Measurements from ENCODE around the gene AK3.

AK3 gene

GRCh38 chr9:4746278-4747030 is 5.5 kb upstream of the AK3 start:
- DNase-seq (ENCODE audit: low read depth), result no peak

- DNase-seq (ENCODE audit: low read depth), result no peak
Measured at GRCh38 chr9:4743131-4743875, 2.3 kb upstream of the AK3 start.

GRCh38 chr9:4742246-4742645 is 1.2 kb upstream of the AK3 start:
- DNase-seq (ENCODE audit: low read depth), result no peak

- DNase-seq (ENCODE audit: low read depth), result no peak
Measured at GRCh38 chr9:4741365-4742089, 525 bp upstream of the AK3 start.

- no peak for DNase-seq (ENCODE audit: low read depth)
Measured at GRCh38 chr9:4740388-4740637, 689 bp downstream of the AK3 start.

GRCh38 chr9:4739587-4740387 is 1.2 kb downstream of the AK3 start:
- DNase-seq (ENCODE audit: low read depth), result no peak

GRCh38 chr9:4738866-4739586 is 2.0 kb downstream of the AK3 start:
- no peak for DNase-seq (ENCODE audit: low read depth)

GRCh38 chr9:4734150-4734549 is 6.9 kb downstream of the AK3 start:
- DNase-seq (ENCODE audit: low read depth), result no peak

GRCh38 chr9:4732890-4733289 is 8.1 kb downstream of the AK3 start:
- DNase-seq (ENCODE audit: low read depth), result no peak

GRCh38 chr9:4727593-4727992 is 13.4 kb downstream of the AK3 start:
- DNase-seq (ENCODE audit: low read depth), result no peak

GRCh38 chr9:4725706-4726442 is 15.1 kb downstream of the AK3 start:
- DNase-seq (ENCODE audit: low read depth), result no peak

- no peak for DNase-seq (ENCODE audit: low read depth)
Measured at GRCh38 chr9:4721736-4722135, 19.3 kb downstream of the AK3 start.

GRCh38 chr9:4718911-4719310 is 22.1 kb downstream of the AK3 start:
- no peak for DNase-seq (ENCODE audit: low read depth)

GRCh38 chr9:4717815-4718214 is 23.2 kb downstream of the AK3 start:
- DNase-seq (ENCODE audit: low read depth), result no peak

GRCh38 chr9:4716163-4716562 is 24.8 kb downstream of the AK3 start:
- DNase-seq (ENCODE audit: low read depth), result no peak

- no peak for DNase-seq (ENCODE audit: low read depth)
Measured at GRCh38 chr9:4714266-4715016, 26.6 kb downstream of the AK3 start.

- no peak for DNase-seq (ENCODE audit: low read depth)
Measured at GRCh38 chr9:4713849-4714248, 27.2 kb downstream of the AK3 start.

- no peak for DNase-seq (ENCODE audit: low read depth)
Measured at GRCh38 chr9:4709380-4709779, 31.6 kb downstream of the AK3 start.

- DNase-seq (ENCODE audit: low read depth), result no peak
Measured at GRCh38 chr9:4706971-4707622, 33.9 kb downstream of the AK3 start.

GRCh38 chr9:4706021-4706420 is 35.0 kb downstream of the AK3 start:
- DNase-seq (ENCODE audit: low read depth), result no peak

Measured in stimulated activated CD4-positive, alpha-beta T cell treated with anti-CD3 and anti-CD28 coated beads, Interleukin-2, amount 100 ng/mL, for 4 hours (primary cell).